Activated CD8-positive, alpha-beta memory T cell treated with anti-CD3 and anti-CD28 coated beads for 1 hour (primary cell): ENCODE results near the gene POPDC2.
"Not testable (repeated sequence)": the region's sequence is repeated elsewhere in the genome, so short reads cannot be mapped to it uniquely, and the experiment has no call there.

Source experiments
- DNase-seq, 2 donors: peaks; one replicate each; pipeline ENCODE4 v3.0.0-alpha.2; 2020; ENCODE audit warnings: low read depth in 1 of 2; ENCODE audit errors: extremely low read depth in 1 of 2

Gene POPDC2

GRCh38 chr3:119616056-119616455 is 44.3 kb downstream of the POPDC2 start:
- no peak for DNase-seq

DNA sequence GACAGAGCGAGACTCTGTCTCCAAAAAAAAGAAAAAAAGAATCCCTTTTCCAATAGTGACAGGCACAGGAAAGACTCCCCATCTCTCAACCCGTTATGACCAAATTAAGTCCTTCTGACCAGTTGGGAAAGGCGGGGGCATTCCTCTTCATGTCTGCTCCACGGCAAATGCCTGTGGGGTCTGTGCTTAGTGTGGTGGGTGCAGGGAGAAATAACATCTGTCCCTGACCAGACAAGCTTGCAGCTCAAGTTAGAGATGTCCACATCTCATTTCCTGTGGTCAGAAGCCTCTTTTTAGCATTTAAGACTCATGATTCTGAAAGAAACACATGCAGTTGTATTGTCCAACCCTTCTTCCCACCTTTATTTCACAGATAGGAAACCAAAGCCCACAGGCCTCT is 46.5 kb downstream of the POPDC2 start:
- no peak for DNase-seq

DNA sequence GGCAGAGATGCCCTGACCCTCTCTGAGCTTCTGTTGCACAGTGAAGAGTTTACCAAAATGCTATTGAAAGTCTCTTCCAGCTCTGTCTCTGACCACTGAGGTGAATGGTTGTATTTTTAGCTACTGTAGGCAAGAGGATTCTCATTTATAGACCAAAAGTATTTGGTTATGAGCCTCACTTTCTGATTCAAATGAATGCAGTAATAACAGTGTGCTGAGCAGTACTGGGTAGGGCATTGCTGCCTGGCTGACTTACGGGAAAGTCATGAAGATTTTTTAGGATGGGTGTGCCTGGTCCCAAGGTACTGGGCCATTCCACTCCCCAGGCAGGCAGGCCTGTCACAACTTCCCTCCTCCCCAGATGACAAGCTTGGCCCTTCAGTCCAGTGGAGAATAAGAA is 47.2 kb downstream of the POPDC2 start:
- DNase-seq, result no peak

- DNase-seq, result no peak
Measured at GRCh38 chr3:119611664-119612063, 48.7 kb downstream of the POPDC2 start.

- no peak for DNase-seq
Measured at GRCh38 chr3:119609301-119609700, 51.1 kb downstream of the POPDC2 start.

GRCh38 chr3:119608405-119609000 is 51.9 kb downstream of the POPDC2 start:
- no peak for DNase-seq

DNA sequence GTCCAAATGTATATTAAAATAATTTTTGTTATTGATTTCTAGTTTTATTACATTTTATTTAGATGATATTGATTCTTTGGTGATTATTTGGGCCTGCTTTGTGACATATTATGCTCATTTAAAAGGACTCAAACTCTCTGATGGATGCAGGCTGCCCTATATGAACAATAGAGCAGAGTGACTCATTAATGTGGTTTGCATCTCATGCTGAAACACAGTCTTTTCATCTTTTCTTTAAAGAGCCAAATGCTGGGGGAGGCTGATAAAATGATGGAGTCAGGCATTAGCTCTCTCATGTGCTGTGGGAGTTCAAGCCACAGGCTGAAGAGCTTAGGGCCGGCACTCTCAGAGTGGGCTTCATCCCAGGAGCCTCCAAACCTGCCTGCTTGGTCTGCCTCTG is 55.5 kb downstream of the POPDC2 start:
- no peak for DNase-seq

GRCh38 chr3:119602676-119603075 is 57.7 kb downstream of the POPDC2 start:
- DNase-seq, result no peak

DNA sequence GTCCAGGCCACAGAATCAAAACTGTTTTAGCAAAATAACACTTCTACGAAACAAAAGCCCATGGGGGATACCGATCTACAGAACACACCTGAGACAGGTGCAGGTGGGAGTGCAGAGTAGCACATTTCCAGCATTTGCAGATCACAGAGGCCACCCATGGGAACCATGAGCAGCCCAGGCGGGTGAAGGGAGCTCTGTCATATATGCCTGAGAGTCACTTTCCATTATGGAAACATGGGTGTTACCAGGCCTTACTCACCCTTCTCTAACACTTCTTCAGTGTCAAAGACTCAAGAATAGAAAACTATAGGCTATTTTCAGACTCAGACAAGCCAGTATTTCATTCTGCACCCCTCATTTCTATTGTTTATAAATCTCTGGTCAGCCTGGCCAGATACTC is 59.2 kb downstream of the POPDC2 start:
- no peak for DNase-seq

DNA sequence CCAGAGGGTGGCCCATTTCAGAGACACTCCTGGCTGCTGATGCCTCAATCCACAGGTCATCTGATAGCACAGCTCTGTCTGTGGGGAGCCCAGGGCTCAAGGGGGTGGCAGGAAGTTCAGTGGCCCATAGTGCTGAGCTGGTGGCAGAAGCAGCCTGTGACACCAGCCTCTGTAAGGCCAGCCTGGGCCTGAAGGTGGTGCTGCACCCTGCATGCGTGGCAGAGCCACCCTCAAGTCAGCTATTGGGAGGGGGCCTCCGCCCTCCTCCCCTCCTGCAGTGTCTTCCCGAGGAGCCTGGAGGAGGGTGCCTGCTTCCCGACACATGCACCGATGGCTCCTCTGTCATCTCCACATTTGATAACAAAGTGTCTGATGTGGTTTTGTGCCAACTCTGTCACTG is 59.7 kb downstream of the POPDC2 start:
- no peak for DNase-seq

GRCh38 chr3:119599558-119600174 is 60.7 kb downstream of the POPDC2 start:
- DNase-seq, result no peak

GRCh38 chr3:119598410-119599098 is 61.8 kb downstream of the POPDC2 start:
- DNase-seq, result no peak

- no peak for DNase-seq
Measured at GRCh38 chr3:119597548-119598288, 62.7 kb downstream of the POPDC2 start, which contains the start of gene PLA1A. PLA1A (plus strand) TSS chr3:119597885; CDS start chr3:119597914, 29 bp downstream.

GRCh38 chr3:119596398-119596797 is 64.0 kb downstream of the POPDC2 start:
- DNase-seq, result no peak

- no peak for DNase-seq
Measured at GRCh38 chr3:119595639-119596334, 64.6 kb downstream of the POPDC2 start.

- DNase-seq, result not testable (repeated sequence)
Measured at GRCh38 chr3:119594929-119595328, 65.5 kb downstream of the POPDC2 start.

GRCh38 chr3:119594066-119594465 is 66.3 kb downstream of the POPDC2 start:
- no peak for DNase-seq

- DNase-seq, result no peak
Measured at GRCh38 chr3:119592861-119593260, 67.5 kb downstream of the POPDC2 start.
